ENCODE data around the gene CPNE2.

- TF ChIP-seq CTCF (IDR thresholded peaks at IDR 0.05): no peak
- TF ChIP-seq POLR2A (IDR thresholded peaks at IDR 0.05): no peak
Observed at GRCh38 chr16:57051696-57052228, 40.6 kb upstream of the CPNE2 start.
